Measurements from ENCODE around the gene CBY1.

DNA sequence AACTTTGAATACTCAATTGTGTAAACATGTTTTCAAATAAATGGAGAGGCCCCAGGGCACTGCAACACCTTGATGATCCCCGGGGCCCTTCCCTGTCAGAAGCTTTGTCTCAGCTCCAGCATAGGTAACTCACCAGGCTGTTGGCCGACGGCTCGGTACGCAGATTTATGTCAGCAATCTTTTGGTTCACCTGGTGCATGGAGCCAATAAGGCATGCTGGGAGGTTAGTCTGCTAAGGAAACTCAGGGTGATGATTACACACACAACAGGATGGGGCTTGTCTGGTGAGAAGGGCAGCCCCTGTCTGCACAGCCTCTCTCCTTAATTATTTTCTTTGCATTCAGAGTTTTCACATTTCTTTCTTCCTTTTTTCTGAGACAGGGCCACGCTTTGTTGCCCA lies 11.0 kb upstream of the CBY1 start:
- TF ChIP-seq, protein P1, sequence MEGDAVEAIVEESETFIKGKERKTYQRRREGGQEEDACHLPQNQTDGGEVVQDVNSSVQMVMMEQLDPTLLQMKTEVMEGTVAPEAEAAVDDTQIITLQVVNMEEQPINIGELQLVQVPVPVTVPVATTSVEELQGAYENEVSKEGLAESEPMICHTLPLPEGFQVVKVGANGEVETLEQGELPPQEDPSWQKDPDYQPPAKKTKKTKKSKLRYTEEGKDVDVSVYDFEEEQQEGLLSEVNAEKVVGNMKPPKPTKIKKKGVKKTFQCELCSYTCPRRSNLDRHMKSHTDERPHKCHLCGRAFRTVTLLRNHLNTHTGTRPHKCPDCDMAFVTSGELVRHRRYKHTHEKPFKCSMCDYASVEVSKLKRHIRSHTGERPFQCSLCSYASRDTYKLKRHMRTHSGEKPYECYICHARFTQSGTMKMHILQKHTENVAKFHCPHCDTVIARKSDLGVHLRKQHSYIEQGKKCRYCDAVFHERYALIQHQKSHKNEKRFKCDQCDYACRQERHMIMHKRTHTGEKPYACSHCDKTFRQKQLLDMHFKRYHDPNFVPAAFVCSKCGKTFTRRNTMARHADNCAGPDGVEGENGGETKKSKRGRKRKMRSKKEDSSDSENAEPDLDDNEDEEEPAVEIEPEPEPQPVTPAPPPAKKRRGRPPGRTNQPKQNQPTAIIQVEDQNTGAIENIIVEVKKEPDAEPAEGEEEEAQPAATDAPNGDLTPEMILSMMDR (IDR thresholded peaks at IDR 0.05) = no peak
- no peak for TF ChIP-seq EP300 (IDR thresholded peaks at IDR 0.05)
